Activated CD4-positive, alpha-beta memory T cell treated with anti-CD3 and anti-CD28 coated beads, Interleukin-2, amount 10 ng/mL, durations not matched to agents 7 days and 5 days (primary cell): ENCODE results near the gene PDX1. TPM values are rescaled to one million over a fixed set of nuclear protein-coding genes. Genes with fewer than 3 reads are reported as not detected.
A peak's percentile ranks its signal among the peaks of the same experiment; 100 is the strongest.

Experiments used
- CTCF ChIA-PET: fragments of 350-600 bp; sonication (Branson Sonifier 250); formaldehyde crosslinking; loops from one replicate; lab custom pipeline; 2021; ENCODE audit warnings: antibody characterized with exemption, inconsistent platforms; lab: Charles Lee
- POLR2A ChIA-PET: fragments of 350-600 bp; sonication (Branson Sonifier 250); formaldehyde crosslinking; loops from one replicate; lab custom pipeline; 2021; ENCODE audit warnings: antibody characterized with exemption; lab: Charles Lee
- DNase-seq: peaks from one replicate; pipeline ENCODE4 v3.0.0-alpha.2; 2020
- H3K27ac Mint-ChIP-seq: one replicate; pipeline ENCODE4 v1.8.0; 2021; ENCODE audit warnings: mild to moderate bottlenecking, mixed read lengths
- H3K27me3 Mint-ChIP-seq: one replicate; pipeline ENCODE4 v1.8.0; 2021; ENCODE audit warnings: mixed read lengths
- H3K36me3 Mint-ChIP-seq: one replicate; pipeline ENCODE4 v1.8.0; 2021; ENCODE audit warnings: low read depth, mixed read lengths
- H3K4me1 Mint-ChIP-seq: one replicate; pipeline ENCODE4 v1.8.0; 2021; ENCODE audit warnings: mixed read lengths
- H3K4me3 Mint-ChIP-seq: one replicate; pipeline ENCODE4 v1.8.0; 2021; ENCODE audit warnings: mild to moderate bottlenecking, mixed read lengths
- H3K9me3 Mint-ChIP-seq: one replicate; pipeline ENCODE4 v1.8.0; 2021; ENCODE audit warnings: mixed read lengths
- total RNA-seq, 2 experiments: library from RNA; stranded (reverse); gene quantifications; one replicate each; pipeline ENCODE4 v1.2.3, GENCODE V29; 2021

Gene PDX1
- total RNA-seq, 2 experiments from 2014 or later = not detected

DNA sequence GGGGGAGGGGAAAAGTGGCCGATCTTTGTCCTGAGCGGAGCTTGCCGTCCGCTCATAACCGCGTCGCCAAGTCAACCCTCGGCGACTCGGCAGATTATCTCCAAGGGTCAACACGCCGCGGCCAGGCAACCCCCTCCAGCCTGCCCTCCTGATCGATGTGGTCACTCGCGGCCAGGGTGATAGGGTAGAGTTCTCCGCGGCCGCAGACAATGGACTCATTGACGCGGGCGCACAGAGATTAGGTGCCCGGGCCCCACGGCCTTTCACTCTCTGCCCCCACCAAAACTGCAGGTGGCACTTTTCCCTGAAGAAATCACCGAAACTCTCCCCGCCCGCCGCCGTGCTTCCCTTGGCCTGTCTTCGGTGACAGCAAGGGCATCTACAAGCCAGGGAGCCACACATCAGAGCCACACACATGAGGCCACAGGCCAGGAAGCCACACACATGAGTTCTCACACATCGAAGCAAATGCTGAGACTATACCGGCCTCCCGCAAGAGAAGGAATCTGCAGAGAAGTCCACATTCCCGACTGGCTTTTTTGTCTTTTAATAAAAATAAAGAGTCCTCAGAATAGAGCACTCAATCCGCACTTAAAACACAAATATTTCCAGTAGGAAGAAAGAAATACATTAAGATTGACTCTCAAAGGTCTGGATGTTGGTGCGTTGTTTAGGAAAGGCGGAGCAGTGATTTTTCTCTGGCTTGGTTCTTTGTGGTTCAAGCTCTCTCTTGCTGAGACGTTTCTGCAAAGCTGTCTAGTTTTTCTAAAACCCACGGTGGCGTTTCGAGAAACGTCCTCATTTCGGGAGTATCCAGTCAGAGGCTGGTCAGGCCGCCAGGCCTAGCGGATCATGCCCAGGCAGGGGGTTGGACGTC is 1.5 kb upstream of the PDX1 start:
- Mint-ChIP-seq H3K36me3 (peaks cover 2% of the 10 kb centered on the region), H3K4me3 (no peak overlapping the region), H3K4me1 (peaks cover 12% of the 10 kb centered on the region), H3K9me3 (no peaks in the 10 kb centered on the region), H3K27me3 (peaks cover 72% of the 10 kb centered on the region), H3K27ac (no peak overlapping the region)
- DNase-seq = no peak
- ChIA-PET POLR2A (no interaction called here), CTCF (no interaction called here)

DNA sequence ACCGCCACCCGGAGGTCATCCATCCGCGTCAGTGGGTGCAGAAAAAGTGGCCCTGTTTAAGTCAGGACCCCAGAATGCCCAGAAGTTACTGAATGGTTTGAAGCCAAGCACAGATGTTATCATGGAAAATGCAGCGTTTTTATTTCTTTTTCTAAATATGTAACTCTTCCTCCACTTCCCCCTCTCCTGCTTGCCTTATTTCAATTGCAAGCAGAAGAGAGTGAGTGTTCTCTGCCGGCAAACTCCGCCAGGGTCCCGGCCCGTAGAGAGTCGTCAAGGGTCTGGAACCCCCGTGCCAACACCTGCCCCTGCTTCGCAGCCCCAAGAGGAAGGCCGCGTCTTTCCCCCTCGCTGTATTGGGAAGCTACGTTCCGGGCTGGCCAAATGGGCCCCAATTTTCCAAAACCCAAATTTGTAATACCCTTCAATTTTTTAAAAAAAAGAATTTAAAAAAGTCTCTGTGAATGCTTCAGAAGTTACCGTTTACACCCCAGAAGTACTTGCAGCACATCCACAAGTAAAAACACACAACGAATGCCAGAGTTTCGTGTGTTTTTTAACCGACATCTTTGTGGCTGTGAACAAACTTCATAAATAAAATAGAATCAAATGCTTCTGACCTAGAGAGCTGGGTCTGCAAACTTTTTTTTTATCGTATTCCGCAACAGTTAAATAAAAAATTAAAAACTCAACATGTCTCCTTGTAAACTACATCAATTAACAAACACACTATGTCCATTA is 712 bp upstream of the PDX1 start:
- DNase-seq = no peak
- peaks cover 14% of the 10 kb centered on the region for H3K4me1 Mint-ChIP-seq
- ChIA-PET POLR2A (no interaction called here), CTCF (no interaction called here)
- peaks cover 78% of the 10 kb centered on the region for H3K27me3 Mint-ChIP-seq
- H3K4me3 Mint-ChIP-seq = no peak overlapping the region
- H3K9me3 Mint-ChIP-seq = no peaks in the 10 kb centered on the region
- H3K36me3 Mint-ChIP-seq = peaks cover 2% of the 10 kb centered on the region
- no peak overlapping the region for H3K27ac Mint-ChIP-seq

DNA sequence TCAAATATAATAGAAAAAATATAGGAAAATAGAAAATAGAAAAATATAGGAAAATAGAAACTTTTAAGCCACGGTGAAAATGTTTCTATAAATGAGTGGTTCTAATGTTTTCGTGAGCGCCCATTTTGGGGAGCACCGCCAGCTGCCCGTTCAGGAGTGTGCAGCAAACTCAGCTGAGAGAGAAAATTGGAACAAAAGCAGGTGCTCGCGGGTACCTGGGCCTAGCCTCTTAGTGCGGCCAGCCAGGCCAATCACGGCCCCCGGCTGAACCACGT is 204 bp upstream of the PDX1 start:
- H3K27ac Mint-ChIP-seq = no peak overlapping the region
- H3K27me3 Mint-ChIP-seq = peaks cover 80% of the 10 kb centered on the region
- peaks cover 14% of the 10 kb centered on the region for H3K4me1 Mint-ChIP-seq
- peaks cover 2% of the 10 kb centered on the region for H3K36me3 Mint-ChIP-seq
- no peaks in the 10 kb centered on the region for H3K9me3 Mint-ChIP-seq
- POLR2A ChIA-PET = no interaction called here
- no peak for DNase-seq
- H3K4me3 Mint-ChIP-seq = no peak overlapping the region
- CTCF ChIA-PET = interaction anchor here (1.0 kb wide), 1 partner anchor 89 kb away, joined by 3 read pairs; no protein-coding TSS in a partner anchor

DNA sequence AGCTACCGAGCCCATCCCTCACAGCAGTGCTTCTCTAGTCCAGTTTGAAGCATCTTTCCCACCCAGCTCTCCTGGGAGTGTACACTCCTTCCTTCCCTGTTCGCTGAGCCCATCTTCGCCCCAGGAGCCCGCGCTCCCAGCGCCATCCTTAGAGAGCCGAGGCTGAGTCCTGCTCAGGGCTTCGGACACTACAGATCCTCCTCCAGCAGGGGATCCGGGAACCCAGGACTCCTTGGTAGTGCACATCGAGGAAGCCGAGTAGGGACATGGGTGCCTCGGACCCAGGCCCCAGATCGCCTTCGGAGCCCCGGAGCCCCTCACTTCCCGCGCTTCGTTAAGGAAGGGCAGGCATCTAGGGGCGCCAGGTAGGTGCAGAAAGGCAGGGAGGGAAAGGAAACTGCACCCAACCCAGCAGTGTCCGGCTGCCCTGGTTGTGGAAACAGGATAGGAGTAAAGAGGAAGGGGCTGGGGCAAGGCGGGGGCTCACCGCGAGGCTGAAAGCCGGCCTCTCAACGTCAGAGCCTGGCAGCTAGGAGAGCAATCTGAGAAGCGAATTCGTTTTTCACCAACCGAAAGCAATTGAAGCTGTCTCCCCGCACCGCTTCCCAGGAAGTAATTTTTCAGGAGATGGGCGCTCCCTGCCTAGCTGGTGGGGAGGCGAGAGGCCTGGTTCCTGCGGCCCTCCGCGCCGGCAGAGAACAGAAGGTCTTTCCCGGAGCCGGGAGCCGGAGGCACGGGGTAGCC is 1.0 kb downstream of the PDX1 start:
- DNase-seq = no peak
- no peaks in the 10 kb centered on the region for H3K9me3 Mint-ChIP-seq
- H3K36me3 Mint-ChIP-seq = peaks cover 2% of the 10 kb centered on the region
- peak overlapping the region; percentile 52 for H3K27ac Mint-ChIP-seq
- H3K27me3 Mint-ChIP-seq = peaks cover 83% of the 10 kb centered on the region
- H3K4me3 Mint-ChIP-seq = peak overlapping the region; percentile 53
- peaks cover 14% of the 10 kb centered on the region for H3K4me1 Mint-ChIP-seq
- ChIA-PET POLR2A (interaction anchor here (1.3 kb wide), 1 partner anchor 10 kb away, joined by 3 read pairs; no protein-coding TSS in a partner anchor), CTCF (interaction anchor here (1.0 to 1.9 kb wide), 2 partner anchors 33 to 90 kb away, joined by 3 to 6 read pairs; no protein-coding TSS in a partner anchor)

DNA sequence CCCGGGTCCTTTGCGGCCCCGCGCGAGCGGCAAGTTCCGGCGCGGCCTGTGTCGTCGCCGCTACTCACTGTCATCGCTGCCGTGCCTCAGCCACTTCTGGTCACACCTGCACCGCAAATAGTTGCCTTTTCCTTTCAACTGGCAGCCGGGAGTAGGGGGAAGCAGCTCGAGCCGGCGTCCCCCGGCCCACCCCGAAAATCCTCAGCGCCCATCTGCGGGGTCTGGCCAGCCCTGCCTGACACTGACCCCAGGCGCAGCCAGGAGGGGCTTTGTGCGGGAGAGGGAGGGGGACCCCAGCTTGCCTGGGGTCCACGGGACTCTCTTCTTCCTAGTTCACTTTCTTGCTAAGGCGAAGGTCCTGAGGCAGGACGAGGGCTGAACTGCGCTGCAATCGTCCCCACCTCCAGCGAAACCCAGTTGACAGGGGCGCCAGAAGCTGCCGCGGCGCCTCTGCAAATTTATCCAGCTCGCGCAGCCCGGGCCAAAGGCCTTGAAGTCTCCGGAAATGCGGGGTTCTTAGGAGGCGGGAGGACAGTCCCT is 1.7 kb downstream of the PDX1 start:
- peaks cover 86% of the 10 kb centered on the region for H3K27me3 Mint-ChIP-seq
- POLR2A ChIA-PET = interaction anchor here (1.3 kb wide), 1 partner anchor 10 kb away, joined by 3 read pairs; no protein-coding TSS in a partner anchor
- H3K4me1 Mint-ChIP-seq = peaks cover 14% of the 10 kb centered on the region
- H3K36me3 Mint-ChIP-seq = peaks cover 2% of the 10 kb centered on the region
- CTCF ChIA-PET = interaction anchor here (1.9 kb wide), 1 partner anchor 33 kb away, joined by 6 read pairs; no protein-coding TSS in a partner anchor
- H3K27ac Mint-ChIP-seq = no peak overlapping the region
- no peak for DNase-seq
- peak overlapping the region; percentile 53 for H3K4me3 Mint-ChIP-seq
- H3K9me3 Mint-ChIP-seq = no peaks in the 10 kb centered on the region

DNA sequence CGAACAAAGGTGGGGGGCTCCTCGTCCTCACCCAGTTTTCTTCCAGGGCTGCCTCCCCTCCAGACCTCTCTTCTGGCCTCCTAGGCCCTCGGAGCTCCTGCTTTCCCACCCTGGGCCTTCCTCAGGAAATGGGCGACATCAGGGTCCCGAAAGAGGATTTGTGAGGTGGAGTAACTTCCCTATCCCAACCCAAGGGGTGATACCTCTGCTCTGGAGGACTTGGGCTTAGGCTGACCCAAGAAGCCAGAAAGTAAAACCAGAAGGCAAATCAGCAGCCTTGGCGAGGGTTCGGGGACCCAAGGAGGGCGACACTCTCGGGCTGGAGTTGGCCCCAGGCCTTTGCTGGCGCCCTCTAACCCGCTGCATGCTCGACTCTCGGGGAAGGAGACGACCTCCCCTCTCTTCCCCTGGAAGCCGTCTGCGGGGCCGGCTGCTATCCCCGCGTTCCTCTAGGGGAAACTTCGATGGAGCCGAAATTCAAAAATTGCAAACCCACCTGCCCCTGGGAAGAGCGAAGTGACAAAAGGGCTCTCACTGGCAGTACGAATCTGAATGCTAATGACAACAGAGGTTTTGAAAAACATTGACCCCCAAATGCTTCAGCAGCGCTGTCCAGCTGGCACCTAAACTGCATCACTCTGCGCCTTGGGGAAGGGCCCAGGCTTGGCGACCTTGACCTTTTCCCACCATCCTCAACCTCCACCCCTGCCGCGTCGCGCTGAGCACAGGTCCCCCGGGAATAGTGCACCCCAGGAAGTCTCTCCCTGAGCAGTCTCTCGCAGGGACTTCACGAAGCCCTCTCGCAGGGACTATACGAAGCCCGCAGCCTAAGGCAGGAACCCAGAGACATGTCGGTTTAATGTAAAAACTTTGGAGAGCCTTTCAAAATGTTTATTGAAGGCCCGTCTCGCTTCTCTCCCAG is 2.4 kb downstream of the PDX1 start:
- Mint-ChIP-seq H3K9me3 (no peaks in the 10 kb centered on the region), H3K4me3 (peak overlapping the region; percentile 7), H3K36me3 (peaks cover 5% of the 10 kb centered on the region), H3K4me1 (peaks cover 20% of the 10 kb centered on the region), H3K27ac (no peak overlapping the region), H3K27me3 (peaks cover 87% of the 10 kb centered on the region)
- DNase-seq = no peak
- POLR2A ChIA-PET = interaction anchor here (1.3 kb wide), 1 partner anchor 9 kb away, joined by 3 read pairs; no protein-coding TSS in a partner anchor
- CTCF ChIA-PET = no interaction called here

DNA sequence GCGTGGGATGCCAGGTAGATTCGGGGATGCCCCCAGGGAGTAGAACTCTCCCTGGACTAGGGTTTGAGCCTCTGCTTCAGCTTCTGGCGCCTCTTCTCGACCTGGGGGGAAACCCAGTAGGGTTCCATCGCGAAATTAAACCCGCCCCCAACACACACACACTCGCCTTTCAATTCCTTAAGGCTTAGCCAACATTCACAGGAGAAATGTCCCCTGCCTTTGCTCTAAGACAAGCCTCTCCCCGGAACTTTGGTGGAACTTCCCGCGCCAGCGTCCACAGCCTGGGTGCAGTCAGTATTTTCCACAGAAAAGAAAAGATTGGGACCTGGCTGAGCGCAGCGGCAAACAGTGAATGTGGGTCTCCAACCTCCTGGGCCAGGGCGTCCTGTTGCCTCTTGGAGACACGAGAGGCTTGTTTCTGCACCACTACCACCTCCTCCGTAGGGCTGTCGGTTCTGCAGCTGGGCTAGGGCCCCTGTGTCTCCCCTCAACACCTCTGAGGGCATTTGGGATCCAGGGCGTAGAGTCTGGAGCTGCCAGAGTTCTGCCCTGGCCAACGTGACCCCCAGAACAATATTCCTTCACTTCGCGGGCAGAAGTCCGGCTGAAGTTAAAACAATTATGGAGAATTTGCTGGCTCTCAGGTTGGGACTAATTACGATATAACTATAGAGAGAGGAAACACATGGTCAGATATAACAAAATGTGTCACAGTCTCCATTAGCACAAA is 3.2 kb downstream of the PDX1 start:
- DNase-seq = no peak
- ChIA-PET CTCF (no interaction called here), POLR2A (no interaction called here)
- peaks cover 20% of the 10 kb centered on the region for H3K4me1 Mint-ChIP-seq
- H3K27me3 Mint-ChIP-seq = peaks cover 88% of the 10 kb centered on the region
- peaks cover 4% of the 10 kb centered on the region for H3K36me3 Mint-ChIP-seq
- H3K27ac Mint-ChIP-seq = no peak overlapping the region
- no peaks in the 10 kb centered on the region for H3K9me3 Mint-ChIP-seq
- H3K4me3 Mint-ChIP-seq = no peak overlapping the region

DNA sequence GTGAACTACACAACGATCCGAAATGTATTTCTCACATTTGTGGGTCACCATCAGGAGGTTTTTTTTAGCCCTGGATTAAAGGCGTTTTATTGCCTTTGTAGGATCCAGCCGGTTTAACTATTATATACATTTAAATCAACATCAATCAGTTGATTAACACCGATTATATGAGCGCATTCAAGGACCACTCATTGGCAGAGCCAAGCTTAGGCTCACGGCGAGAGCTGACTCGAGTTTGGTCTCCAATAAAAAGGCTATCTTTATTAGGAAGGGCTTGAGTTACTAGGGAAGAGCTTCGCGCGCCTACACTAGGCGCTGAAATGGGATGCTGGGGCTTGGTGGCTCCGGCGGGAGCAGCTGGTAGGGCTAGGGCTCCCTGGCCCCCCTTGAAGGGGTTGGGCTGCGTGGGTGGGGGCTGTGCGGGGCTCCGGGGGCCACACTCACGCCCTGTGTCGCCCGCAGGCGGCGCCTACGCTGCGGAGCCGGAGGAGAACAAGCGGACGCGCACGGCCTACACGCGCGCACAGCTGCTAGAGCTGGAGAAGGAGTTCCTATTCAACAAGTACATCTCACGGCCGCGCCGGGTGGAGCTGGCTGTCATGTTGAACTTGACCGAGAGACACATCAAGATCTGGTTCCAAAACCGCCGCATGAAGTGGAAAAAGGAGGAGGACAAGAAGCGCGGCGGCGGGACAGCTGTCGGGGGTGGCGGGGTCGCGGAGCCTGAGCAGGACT is 4.2 kb downstream of the PDX1 start:
- Mint-ChIP-seq H3K4me1 (peaks cover 21% of the 10 kb centered on the region), H3K9me3 (no peaks in the 10 kb centered on the region), H3K4me3 (no peak overlapping the region), H3K36me3 (peaks cover 4% of the 10 kb centered on the region), H3K27me3 (peaks cover 88% of the 10 kb centered on the region), H3K27ac (peak overlapping the region; percentile 50)
- ChIA-PET CTCF (interaction anchor here (1.0 kb wide), 1 partner anchor 30 kb away, joined by 4 read pairs; no protein-coding TSS in a partner anchor), POLR2A (interaction anchor here (1.1 kb wide), 1 partner anchor 48 kb away, joined by 3 read pairs; no protein-coding TSS in a partner anchor)
- no peak for DNase-seq

DNA sequence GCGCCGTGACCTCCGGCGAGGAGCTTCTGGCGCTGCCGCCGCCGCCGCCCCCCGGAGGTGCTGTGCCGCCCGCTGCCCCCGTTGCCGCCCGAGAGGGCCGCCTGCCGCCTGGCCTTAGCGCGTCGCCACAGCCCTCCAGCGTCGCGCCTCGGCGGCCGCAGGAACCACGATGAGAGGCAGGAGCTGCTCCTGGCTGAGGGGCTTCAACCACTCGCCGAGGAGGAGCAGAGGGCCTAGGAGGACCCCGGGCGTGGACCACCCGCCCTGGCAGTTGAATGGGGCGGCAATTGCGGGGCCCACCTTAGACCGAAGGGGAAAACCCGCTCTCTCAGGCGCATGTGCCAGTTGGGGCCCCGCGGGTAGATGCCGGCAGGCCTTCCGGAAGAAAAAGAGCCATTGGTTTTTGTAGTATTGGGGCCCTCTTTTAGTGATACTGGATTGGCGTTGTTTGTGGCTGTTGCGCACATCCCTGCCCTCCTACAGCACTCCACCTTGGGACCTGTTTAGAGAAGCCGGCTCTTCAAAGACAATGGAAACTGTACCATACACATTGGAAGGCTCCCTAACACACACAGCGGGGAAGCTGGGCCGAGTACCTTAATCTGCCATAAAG is 4.8 kb downstream of the PDX1 start:
- CTCF ChIA-PET = interaction anchor here (1.0 kb wide), 1 partner anchor 29 kb away, joined by 4 read pairs; no protein-coding TSS in a partner anchor
- Mint-ChIP-seq H3K27me3 (peaks cover 88% of the 10 kb centered on the region), H3K9me3 (no peaks in the 10 kb centered on the region), H3K36me3 (peaks cover 4% of the 10 kb centered on the region), H3K4me3 (no peak overlapping the region), H3K4me1 (peaks cover 21% of the 10 kb centered on the region), H3K27ac (no peak overlapping the region)
- no peak for DNase-seq
- POLR2A ChIA-PET = interaction anchor here (1.1 kb wide), 1 partner anchor 47 kb away, joined by 3 read pairs; no protein-coding TSS in a partner anchor

DNA sequence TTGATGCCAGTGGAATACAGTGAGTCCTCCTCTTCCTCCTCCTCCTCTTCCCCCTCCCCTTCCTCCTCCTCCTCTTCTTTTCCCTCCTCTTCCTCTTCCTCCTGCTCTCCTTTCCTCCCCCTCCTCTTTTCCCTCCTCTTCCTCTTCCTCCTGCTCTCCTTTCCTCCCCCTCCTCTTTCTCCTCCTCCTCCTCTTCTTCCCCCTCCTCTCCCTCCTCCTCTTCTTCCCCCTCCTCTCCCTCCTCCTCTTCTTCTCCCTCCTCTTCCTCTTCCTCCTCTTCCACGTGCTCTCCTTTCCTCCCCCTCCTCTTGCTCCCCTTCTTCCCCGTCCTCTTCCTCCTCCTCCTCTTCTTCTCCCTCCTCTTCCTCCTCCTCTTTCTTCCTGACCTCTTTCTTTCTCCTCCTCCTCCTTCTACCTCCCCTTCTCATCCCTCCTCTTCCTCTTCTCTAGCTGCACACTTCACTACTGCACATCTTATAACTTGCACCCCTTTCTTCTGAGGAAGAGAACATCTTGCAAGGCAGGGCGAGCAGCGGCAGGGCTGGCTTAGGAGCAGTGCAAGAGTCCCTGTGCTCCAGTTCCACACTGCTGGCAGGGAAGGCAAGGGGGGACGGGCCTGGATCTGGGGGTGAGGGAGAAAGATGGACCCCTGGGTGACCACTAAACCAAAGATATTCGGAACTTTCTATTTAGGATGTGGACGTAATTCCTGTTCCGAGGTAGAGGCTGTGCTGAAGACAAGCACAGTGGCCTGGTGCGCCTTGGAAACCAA is 5.6 kb downstream of the PDX1 start:
- H3K4me1 Mint-ChIP-seq = peaks cover 20% of the 10 kb centered on the region
- no peaks in the 10 kb centered on the region for H3K9me3 Mint-ChIP-seq
- peaks cover 4% of the 10 kb centered on the region for H3K36me3 Mint-ChIP-seq
- ChIA-PET CTCF (no interaction called here), POLR2A (no interaction called here)
- no peak for DNase-seq
- H3K27me3 Mint-ChIP-seq = peaks cover 93% of the 10 kb centered on the region
- H3K27ac Mint-ChIP-seq = no peak overlapping the region
- H3K4me3 Mint-ChIP-seq = no peak overlapping the region
